Astrocyte of the spinal cord (primary cell): ENCODE data around the gene F3.

Experiments used
- DNase-seq: peaks from one replicate; pipeline ENCODE4 v3.0.0; 2011; ENCODE audit warnings: low read depth, low spot score
- H3K4me3 ChIP-seq: 2 replicates; pipeline ENCODE4 v1.5.1; 2011; ENCODE audit warnings: low read depth, mild to moderate bottlenecking, low read length, moderate library complexity
- CTCF ChIP-seq: IDR thresholded peaks from 2 replicates; pipeline ENCODE4 v1.5.1; 2012; ENCODE audit warnings: low read depth, mild to moderate bottlenecking, low read length, inconsistent platforms
- in situ Hi-C: cut with HindIII; loops from 2 replicates; pipeline ENCODE4 v1.10.0; 2017; ENCODE audit warnings: low sequenced_read_pairs

Gene F3

DNA sequence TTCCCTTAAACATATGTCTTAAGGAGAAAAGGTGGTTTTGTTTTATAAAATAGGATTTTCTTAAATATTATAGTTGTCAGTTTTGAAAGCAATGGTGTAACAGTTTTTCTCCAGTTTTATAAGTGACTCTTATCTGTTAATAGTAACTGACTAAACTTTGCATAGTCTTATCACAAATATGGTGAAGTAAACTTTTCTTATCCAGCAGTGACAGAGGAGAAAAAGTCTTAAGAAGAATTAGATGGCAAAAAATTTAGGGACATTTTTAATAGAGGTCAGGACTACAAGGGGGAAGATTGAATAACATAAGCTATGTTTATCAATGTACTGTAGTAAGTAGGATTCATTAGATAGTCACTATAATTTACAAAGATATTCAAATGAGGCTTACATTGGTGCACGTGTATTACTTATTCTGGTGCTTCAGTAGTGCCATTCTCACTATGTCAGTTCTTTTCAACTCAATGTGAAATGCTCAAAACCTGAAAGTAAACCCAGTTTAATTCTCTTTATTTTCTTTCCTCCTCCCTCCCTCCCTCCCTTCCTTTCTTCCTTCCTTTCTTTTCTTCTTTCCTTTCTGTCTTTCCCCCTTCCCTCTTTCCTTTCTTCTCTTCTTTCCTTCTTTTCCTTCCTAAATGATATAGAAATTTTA is 26.1 kb downstream of the F3 start:
- DNase-seq, result no peak
- TF ChIP-seq CTCF, result no peak
- in situ Hi-C loops, result no loop called here
- no peak overlapping the region for H3K4me3 ChIP-seq

DNA sequence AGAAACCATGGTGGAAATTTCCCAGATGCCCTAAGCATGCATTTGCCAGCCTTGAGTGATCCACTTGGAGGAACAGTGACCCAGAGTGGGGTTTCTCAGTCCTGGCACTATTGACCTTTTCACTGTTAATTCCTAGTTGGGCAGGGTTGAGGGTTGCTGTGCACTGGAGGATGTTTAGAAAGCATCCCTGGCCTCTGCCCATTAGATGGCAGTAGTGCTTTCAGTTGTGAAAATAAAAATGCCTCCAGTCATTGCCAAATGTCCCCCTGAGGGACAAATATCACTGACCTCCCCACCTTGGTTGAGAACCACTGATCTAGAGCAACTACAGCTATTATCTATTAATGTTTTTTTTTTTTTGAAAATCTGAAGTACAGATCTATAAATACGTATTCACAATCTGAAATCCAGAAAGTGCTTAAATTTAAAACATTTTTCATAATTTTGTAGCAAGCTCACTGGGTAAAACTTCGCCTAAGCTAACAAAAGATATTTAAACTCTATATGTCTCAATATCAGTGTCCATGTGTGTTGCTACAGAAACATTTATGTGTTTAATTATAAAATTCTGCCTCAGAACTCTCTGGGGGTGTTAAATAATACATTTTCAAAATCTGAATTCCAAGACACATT is 27.3 kb downstream of the F3 start:
- in situ Hi-C loops, result no loop called here
- no peak overlapping the region for H3K4me3 ChIP-seq
- peak; percentile 81 for TF ChIP-seq CTCF
- DNase-seq, result no peak

DNA sequence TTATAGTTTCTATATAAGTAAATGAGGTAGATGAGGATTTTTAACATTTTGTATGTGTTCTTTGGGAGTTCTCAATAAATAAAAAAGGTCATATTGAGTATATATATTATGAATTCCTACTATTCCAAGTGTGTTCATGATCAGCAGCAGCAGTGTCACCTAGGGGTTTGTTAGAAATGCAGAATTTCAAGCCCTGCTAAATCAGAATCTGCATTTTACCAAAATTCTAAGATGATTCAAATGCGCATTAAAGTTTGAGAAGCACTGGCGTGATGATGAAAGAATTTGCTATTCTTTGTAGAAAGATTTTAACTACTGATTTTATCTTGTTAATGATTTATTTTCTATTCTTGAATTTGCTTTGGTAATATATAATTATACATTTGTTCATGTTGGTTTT is 28.7 kb downstream of the F3 start:
- no peak for TF ChIP-seq CTCF
- in situ Hi-C loops, result no loop called here
- DNase-seq, result no peak
- no peak overlapping the region for H3K4me3 ChIP-seq

DNA sequence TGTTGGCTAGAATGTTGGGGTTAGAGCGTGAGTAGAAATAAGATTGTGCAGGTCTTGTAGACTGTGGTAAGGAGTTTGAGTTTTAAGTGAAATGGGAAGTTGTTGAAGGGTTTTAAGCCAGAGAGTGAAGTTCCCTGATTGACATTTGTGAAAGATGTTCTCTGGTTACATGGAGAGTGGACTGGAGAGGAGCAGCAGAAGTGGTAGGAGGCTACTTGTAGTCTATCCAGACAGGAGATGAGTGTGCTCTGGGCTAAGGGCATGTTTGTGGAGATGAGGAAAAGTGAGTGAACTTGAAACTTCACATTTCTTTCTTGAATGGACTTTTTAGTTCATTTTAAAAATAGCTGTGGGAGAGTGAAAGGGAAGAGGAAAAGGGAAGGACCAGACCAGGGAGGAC is 37.0 kb downstream of the F3 start:
- in situ Hi-C loops, result no loop called here
- H3K4me3 ChIP-seq, result no peak overlapping the region
- no peak for TF ChIP-seq CTCF
- no peak for DNase-seq

- TF ChIP-seq CTCF, result no peak
- no peak overlapping the region for H3K4me3 ChIP-seq
- DNase-seq, result no peak
- in situ Hi-C loops, result no loop called here
These were observed 38.4 kb downstream of the F3 start for GRCh38 chr1:94503153-94503552.

- no peak for TF ChIP-seq CTCF
- in situ Hi-C loops, result no loop called here
- no peak for DNase-seq
- no peak overlapping the region for H3K4me3 ChIP-seq
These were observed 39.6 kb downstream of the F3 start for GRCh38 chr1:94501935-94502334.
